Renal pelvis (tissue), 4 donors: Measurements from ENCODE around the gene BCL11B. TPM values are rescaled to one million over a fixed set of nuclear protein-coding genes. Genes with fewer than 3 reads are reported as not detected.
A peak's percentile ranks its signal among the peaks of the same experiment; 100 is the strongest.

Experiments used
- DNase-seq: peaks from one replicate; pipeline ENCODE4 v3.0.0-alpha.2; 2013
- polyA plus RNA-seq, 3 donors: library from polyadenylated mRNA; unstranded; fragments of 120-200 nt; gene quantifications; one replicate each; pipeline ENCODE4 v1.2.1, GENCODE V29; 2013; ENCODE audit not compliant: insufficient read length in 3 of 3

Gene BCL11B
- polyA plus RNA-seq, 3 donors, result 2.4 to 3.0 (median 2.6) TPM

DNA sequence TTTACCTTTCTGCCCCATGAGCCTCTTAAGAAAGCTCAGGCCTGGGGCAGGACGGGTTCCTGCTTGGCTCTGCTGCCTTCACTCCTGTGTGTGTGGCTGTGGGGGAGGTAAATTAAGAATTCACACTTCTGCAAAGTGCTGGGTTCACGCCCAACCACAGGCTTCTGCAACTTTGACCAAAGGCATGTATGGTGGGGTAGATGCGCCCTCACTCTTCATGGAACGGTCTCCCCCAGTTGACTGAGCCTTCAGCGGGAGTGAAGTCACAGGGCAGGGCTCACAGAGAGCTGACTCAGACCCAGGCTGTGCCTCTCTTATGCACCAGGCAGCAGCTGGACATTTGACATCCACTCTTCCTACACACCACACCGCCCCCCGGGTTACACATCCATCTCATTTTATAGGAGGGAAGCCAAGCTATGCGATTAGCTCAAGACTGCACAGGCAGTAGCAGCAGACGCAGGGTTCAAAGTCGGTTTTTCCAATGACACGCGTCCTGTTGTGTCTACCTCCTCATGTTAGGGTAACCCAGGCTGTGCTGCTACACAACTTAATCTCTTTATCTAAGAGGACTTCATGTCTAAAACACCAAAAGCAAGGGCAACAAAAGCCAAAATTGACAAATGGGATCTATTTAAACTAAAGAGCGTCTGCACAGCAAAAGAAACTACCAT, 15.4 kb upstream of the BCL11B start:
- DNase-seq, result no peak

DNA sequence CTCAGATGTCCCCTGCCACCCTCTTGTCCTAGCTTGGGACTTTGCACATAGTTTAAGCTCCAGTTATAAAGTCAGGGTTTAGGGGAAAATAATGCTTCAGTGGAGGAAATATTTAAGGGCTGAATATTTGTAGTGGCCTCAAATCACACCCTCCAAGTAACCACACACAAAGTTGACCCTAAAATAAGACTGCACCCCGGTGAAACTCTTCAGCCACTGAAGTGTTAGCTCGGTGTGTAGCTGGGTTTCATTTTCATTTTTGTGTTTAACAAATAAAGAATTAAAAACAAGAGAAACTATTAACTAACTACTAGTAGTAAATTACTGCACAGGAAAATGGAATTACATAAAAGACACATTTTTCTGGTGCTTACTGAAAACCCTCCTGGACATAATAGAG, 14.8 kb upstream of the BCL11B start:
- DNase-seq, result no peak

DNA sequence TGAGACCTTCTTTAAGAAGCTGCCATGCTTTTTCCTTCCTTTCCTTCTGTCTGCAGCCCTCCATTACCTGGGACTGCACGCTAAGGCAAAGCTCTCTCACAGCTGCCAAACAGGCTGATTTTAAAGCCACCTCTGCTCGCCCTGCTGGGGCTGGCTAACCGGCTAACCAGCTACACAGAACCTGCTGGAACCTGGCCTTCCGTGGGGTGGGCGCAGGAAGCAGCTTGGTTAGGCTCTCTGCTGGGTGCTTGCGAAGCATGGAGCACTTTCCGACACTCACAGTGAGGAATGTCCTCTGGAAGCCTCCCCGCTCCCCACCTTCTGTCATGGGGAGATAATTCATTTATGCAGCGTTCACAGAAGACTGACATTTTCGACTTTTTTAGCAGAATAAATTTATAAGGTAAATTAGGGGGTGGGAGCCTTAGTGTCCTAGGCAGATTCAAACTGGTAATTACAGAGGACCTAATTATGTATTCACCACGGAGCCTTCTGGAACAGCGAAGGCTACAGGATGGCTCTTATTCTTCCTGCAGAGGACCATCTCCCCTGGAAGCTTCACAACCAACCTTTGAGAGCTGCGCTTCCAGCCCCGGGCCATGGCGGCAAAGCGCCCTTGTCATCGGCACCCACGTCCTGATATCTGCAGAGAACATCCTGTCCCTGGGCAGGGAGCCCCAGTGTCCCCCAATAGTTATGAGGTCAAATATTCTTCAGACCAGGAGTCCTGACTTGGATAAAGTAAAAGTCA, 12.4 kb upstream of the BCL11B start:
- no peak for DNase-seq

DNA sequence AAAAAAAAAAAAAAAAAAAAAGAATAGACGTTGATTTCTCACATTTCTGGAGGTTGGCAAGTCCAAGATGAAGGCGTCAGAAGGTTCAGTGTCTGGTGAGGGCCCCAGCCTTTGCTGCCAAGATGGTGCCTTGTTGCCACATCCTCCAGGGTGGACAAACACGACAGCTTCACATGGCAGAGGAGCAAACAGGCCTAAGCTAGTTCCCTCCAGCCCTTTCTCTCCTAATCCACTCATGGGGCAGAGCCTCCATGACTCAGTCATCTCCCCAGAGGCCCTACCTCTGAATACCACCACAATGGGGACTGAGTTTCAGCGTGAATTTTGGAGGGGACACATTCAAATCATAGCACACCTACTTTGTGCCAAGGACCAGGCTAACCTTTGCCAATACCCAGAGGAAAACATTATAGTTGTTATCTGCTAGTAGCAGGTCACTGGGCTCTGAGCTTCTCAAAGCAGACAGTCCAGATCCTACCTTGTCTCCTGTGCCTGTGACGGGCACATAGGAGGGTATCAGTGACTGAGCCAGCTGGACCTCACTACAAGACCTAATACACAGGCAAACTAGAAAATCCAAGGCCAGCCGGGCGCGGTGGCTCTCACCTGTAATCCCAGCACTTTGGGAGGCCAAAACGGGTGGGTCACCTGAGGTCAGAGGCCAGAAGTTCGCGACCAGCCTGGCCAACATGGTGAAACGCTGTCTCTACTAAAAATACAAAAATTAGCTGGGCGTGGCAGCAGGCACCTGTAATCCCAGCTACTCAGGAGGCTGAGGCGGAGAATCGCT, 10.5 kb upstream of the BCL11B start:
- DNase-seq, result no peak

DNA sequence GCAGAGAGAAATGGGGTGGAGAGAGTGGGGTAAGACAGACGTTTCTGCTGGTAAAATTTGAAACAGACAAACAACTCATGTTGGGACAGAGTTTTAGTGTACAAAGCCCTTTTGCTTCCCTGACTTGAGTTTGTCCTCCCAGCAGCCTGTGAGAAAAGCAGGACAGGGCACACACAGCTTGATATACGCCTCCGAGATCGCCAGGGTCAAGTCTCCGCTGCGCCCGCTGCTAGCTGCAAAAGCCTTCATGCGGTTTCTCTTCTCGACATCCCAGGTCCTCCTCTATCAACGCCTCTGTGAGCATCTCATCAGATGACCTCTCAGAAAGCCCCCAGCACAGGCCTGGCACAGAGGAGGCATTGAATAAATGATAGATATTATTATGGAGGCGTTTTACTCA, 9.4 kb upstream of the BCL11B start:
- DNase-seq, result no peak

DNA sequence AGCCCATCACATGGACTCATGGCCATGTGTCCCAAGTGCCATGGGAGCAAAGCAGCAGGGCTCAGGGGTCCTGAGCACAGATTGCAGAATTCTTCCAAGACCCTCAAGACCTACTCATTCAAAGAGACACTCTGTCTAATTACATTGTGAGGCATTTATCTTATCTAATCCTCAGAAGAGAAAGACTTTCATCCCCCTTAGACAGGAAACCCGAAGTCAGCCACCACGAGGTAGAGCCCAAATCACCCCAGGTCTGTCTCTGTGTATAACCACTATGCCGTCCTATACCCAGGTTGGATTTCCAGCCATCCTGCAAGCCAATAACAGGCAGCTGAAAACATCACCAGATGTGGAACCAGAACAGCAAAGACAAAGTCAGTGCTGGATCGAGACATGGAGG, 8.9 kb upstream of the BCL11B start:
- no peak for DNase-seq

DNA sequence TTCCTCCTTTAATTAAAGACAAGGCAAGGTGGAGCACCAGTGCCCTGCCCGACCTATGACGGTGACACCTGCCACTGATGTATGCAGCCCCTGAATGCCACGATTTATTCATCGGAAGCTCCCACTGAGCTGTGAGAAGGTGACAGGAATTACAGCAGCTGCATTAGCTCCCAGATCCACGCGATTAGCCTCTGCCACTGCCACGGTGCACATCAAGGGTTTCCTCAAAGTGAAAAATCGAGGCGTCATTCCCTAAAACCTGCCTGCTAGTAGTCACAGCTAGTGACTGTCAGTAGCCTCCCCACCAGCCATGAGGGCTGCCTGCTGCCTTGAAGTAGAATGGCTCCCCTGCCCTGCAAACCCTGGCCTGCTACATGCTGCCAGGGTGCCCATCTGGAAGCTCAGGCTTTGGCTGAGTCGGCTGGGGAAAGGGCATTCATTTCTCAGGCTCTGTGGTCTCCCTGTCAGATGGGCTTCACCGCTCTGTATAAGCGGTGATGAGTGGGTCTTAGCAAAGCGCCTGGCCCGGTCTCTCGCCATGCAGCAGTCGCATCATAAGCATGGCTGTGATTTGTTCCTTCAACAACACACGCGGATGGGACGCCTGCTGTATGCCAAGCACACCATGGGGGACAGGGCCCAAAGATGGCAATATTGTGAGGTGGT, 8.2 kb upstream of the BCL11B start:
- no peak for DNase-seq

DNA sequence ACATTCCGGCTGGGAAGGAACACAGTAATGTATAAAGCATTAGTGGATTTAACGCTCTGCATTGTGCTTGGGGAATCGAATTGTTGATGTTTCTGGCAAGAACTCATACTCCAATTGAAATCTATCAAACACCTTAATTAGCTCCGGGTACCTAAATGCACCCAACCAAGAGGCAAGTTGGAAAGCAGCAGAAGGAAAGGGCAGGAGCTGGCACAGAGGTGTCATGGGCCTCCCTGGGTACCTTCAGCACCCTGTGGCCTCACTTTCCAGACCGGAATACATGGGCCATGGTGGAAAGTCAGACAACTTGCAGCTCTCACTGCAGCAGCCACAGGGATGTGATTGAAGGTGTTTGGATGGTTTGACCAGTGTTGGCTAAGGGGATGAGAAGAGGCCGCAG, 6.8 kb upstream of the BCL11B start:
- no peak for DNase-seq

DNA sequence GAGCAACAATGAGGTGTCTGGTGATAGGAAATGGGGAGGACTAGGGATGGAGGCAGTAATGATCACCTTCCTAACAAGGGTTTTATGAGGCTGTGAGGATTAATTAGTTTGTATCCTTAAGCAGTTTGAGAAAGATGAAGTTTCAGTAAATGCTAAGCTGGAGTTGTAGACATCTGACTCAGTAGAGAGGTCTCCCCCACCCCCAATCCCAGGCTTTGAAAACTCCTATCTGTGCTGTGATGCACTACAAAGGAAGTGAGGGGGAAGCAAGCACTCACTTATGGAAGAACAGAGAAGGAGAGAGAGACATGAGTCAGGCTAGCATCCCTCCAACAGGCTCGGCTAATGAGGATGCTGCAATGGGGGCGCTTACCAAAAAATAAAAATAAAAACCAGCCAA, 5.5 kb upstream of the BCL11B start:
- no peak for DNase-seq

DNA sequence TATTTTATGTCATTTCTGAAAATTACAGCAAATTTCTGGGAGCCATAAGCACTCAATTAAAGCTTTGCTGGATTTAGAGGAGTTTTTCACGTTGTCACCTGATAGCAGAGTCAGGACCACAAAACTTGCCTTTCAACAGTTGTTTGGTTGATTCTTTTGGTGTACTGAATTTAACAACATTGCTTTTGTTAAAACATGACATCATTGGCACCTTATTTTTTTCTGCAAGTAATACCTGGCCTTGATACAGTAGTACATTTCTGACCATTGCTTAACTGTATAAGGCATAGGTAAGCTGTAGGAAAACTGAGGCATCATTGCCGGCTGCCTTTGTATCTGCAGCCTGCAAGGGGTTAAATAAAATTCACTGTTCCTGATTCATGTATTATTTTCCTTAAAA, 4.5 kb upstream of the BCL11B start:
- no peak for DNase-seq

DNA sequence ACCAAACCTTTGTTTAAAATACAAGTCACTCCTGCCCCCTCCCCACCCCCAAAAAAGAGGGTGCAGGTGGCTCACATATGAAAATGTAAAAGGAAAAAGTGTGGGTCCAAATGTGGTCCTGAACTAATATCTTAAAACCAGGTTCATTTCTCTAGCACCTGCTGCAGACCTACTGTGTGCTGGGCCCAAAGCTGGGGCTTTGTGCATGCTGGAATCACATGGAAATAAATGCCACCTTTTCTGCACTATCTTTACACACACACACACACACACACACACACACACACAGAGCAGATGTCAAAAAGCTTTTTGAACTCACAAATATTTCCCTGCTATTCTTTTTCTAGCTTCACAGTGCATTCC, 3.2 kb upstream of the BCL11B start:
- no peak for DNase-seq

DNA sequence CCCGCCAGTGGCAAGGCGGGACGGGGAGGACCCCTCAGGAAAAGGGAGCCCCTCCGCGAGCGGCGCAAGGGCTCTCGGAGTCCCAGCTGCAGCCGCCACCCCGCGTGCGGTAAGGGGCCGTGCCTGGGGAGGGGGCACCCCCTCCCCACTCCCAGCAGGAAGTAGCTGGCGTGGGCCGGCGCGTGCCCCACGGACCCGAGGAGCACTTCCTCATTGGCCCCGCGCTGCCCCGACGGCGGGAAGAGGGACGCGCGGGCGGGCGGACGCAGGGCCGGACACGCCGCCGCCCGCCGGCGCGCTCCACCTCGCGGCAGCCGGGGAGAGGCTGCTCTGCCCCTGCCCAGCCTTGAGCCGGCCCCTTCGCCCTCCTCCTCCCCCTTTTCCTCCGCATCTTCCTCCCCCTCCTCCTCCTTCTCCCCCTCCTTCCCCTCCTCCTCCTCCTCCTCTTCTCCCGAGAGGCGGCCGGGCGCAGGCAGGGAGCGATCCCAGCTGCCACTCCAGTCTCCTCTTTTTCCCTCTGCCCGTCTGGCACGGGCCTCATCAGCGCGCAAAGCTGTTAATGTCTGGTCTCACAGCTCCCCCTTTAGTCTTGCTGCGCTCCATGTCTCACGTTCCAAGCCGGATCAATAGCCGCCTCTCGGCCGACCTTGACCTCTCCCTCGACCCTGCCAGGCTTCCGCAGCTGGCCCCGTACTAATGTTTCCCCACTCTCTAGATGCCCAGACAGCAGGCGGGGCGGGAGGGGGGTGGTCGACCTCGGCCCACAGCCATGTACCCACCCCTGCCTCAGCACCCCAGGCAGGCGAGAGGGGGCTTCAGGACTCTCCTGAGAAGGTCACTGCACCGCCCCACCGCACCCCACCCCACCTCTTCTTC, 2.6 kb upstream of the BCL11B start:
- peak; percentile 92 for DNase-seq

DNA sequence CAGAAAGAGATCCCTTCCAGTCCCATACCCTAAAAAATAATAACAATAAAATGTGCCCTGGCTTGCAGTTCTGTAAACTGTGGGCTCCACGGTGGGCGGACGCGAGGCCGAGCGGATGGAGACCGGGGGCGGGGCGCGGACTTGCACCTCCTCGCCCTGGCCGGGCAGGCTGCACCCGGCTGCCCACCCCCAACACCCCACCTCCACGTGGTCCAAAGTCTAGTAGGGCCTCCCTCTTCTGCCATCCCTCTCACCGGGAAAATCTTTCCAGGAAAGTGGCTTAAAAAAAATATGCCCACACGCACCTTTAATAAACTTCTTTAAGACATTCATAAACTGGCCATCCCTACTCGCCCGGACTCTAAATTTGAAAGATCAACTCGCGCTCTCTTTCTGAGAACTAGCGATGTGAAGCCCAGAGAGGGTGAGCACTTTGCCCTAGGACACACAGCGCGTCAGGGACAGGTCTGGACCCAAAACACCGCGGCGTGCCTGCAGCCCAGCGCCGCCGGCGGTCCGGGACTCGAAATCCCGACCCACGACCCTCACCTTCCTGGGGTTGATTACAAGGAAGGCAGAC, 1.9 kb upstream of the BCL11B start:
- DNase-seq, result no peak

DNA sequence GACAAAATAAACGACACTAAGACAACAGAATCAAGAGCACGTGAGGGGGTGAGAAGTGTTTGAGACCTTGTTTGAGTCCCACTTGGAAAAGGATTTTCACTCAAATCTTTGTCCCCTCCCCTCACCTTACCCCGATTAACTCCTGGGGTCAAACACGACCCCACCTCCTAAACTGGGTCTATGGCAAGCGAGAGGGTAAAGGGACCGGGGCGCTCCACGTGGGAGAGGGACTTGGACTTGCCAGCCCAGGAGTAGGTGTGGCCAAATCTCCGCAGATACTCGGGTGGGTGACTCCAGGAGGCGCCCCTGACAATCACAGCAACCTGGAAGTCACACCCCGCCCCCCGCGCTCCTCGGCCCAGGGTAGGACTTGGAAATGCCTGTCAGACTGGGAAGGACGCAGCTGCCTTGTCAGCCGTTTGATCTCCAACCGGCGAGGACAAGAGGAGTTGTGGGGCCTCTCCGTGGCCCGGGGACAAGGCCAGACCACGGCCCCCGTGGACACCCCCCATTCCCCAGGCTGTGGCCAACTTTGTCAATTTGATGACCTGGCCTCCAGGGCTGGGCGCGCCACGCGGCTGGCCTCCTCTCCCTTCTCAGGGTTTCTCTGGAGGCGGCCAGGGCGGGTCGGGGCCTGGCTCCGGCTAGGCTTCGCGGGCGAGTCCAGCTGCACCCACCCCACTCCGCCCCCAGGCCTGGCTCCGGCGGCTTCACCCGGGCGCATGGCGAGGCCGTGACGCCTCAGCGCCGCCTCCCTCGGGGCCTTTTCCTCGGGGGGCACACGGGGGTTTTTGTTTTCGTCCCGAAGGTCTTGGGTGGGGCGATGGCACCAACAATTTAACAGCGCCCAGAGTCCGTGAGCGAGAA, 1.1 kb upstream of the BCL11B start:
- no peak for DNase-seq

DNA sequence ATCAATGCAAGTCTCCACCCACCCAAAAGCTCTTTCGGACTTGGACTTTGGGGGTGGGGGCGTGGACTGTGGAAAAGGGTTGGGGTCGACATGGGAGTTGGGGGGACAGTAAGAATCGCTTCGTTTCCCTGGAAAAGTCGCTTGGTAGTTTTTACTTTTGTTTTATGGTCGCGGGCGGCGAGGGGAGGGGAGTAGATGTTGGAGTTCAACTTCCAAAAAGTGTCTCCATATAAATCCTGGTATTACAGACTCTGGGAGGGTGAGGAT, 568 bp upstream of the BCL11B start:
- no peak for DNase-seq

DNA sequence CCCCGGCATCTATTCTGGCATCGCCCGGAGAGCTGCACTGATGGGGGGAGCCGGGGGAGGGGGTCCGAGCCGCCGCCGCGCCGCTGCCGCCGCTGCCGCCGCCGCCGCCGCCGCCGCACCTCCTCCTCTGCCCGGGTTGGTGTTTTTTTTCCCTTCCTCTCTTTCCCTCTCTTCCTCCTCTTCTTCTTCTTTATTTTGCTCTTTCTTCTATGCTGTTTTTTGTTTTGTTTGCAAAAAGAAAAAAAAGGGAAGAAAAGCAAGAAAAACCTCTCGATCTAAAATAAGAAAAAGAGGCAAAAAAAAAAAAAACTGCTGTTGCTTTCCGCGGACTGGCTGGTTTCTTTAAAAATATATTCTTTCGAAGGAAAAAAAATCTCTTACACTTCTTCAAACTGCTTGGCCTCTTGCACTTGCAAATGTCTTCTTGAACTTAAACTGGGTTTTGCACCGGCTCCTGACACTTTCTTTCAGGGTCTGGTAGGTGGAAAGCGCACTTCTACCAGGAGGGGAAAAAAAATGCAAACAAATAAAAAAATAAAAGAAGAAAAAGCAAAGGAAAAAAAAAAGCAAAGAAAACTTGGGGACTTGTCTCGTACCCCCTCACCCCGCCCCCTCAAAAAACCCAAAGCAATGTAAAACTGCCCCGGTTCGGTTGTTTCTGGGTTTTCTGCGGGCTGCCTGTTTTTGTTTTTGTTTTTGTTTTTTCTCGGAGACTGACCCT, 616 bp downstream of the BCL11B start:
- no peak for DNase-seq

DNA sequence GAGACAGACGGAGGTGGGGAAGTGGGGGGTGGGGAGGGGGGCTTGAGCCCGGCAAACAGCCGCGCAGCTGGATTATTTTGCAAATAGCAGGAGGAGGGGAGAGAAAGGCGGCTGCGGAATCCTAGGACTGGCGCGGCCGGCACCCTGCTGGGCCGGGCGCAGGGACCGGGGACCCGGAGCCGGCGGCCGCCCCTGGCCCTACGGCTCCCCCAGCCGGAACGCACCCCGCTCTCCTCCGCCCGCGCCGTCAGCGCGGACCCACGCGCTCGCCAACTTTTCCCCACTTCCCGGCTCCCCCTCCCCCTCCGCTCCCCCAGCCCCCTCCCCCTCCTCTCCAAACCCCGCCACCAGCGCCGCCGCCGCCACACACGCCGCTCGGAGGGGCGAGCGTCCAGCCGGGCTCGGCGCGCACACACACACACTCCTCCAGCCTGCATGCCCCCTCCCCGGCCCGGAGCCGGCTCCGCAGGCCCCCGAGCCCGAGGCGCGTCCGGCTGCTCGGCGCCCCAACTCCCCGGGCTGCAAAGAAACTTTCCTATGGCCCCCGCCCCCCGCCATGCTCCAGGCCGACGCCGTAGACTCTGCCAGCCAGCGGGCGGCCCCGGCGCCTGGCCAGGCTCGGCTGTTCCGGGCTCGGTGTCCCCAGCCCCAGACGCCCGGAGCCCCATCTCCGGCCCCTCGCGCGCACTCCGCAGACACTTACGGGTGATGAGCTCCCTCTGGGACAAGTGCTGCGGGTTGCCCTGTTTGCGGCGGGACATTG, 1.4 kb downstream of the BCL11B start:
- DNase-seq, result no peak

DNA sequence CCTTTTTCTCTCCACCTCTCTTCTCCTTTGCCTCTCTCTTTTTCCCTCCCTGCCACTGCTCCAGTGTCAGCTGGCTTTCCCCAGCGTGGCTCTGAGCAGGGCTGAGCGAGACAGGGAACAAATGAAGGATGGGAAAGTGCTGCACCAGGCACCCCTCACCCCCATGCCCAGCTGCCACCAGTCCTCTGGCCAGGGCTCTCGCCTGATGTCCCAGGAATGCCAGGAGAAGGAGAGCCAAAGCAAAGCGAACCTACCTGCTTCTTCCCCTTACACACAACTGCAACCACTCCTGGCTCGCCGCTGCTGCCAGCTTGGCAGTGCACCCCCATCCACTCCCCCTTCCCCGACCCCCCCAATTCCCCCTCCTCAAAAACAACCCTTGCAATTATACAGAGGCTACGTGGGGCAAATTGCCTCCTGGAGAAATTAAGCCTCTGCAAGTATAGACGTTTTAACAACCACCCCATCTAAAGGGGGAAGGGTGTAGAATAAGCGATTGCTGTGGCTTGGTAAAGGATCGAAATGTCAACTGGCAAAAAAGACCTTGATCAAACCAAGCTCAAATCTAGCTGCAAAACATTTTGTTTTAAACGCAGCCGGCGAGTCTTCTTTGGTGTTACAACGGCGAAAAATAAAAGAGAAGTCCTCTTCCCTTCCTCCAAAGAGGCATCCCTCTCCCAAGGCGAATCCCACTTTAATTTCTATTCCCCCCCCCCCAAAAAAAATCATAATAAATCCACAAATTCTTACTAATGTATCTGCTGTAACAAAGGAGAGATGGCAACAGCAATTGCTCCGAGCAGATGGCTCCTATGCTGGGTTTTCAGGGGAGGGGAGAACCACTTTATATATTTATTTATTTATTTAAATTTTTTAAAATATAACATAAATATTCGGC, 2.9 kb downstream of the BCL11B start:
- DNase-seq, result no peak
